Endothelial cell of umbilical vein (primary cell): ENCODE results near the gene RNF112. TPM values are rescaled to one million over a fixed set of nuclear protein-coding genes. Genes with fewer than 3 reads are reported as not detected.

Experiments
- BruUV-seq: library from RNA; stranded (reverse); fragments of 400-500 nt; replicated peaks from 2 replicates; lab custom pipeline; 2021; lab: Mats Ljungman, UMichigan
- CTCF ChIA-PET: fragments of 300-600, 350-600 bp; sonication (Branson Sonifier 250); formaldehyde crosslinking; loops from one replicate; lab custom pipeline; 2021; ENCODE audit warnings: antibody characterized with exemption, inconsistent platforms; lab: Charles Lee
- POLR2A ChIA-PET: fragments of 300-600, 350-600 bp; sonication (Branson Sonifier 250); formaldehyde crosslinking; loops from one replicate; lab custom pipeline; 2021; ENCODE audit warnings: antibody characterized with exemption, inconsistent platforms; lab: Charles Lee
- DNase-seq: peaks from one replicate; pipeline ENCODE4 v3.0.0-alpha.2; 2011; ENCODE audit warnings: low read depth, low spot score
- FAIRE-seq: peaks from 2 replicates; lab custom pipeline; 2011; peaks lifted over from hg19 to GRCh38; lab: Jason Lieb, UNC
- H2AFZ ChIP-seq: 2 replicates; pipeline ENCODE4 v1.6.0; 2012; ENCODE audit warnings: low read depth, low read length, control low read depth, inconsistent platforms
- H3K27ac ChIP-seq: 2 replicates; pipeline ENCODE4 v1.5.1; 2011; ENCODE audit warnings: low read depth, mild to moderate bottlenecking, control low read depth, low read length, moderate library complexity; ENCODE audit not compliant: insufficient read depth
- H3K27me3 ChIP-seq, 2 experiments: 2 replicates each; pipeline versions ENCODE4 v1.6.0 to v1.6.1; 2011; ENCODE audit warnings: low read length in 2 of 2, mixed read lengths in 1 of 2; ENCODE audit not compliant: control insufficient read depth in 2 of 2, insufficient read depth in 2 of 2
- H3K36me3 ChIP-seq, 2 experiments: 2 replicates in 1 of 2; 3 replicates in 1 of 2; pipeline ENCODE4 v1.5.1; 2011; ENCODE audit warnings: low read length in 2 of 2, mild to moderate bottlenecking in 1 of 2, moderate library complexity in 1 of 2; ENCODE audit not compliant: control insufficient read depth in 2 of 2, insufficient read depth in 2 of 2; ENCODE audit errors: extremely low read depth in 1 of 2
- H3K4me1 ChIP-seq: 3 replicates; pipeline ENCODE4 v1.5.1; 2011; ENCODE audit warnings: mild to moderate bottlenecking, low read length; ENCODE audit not compliant: control insufficient read depth, insufficient read depth; ENCODE audit errors: extremely low read depth
- H3K4me2 ChIP-seq: 2 replicates; pipeline ENCODE4 v1.6.1; 2011; ENCODE audit warnings: low read length, control low read depth, mixed read lengths; ENCODE audit not compliant: insufficient read depth
- H3K4me3 ChIP-seq, 3 experiments: fragments of 200-600 bp in 1 of 3; sonication (generic), shearing (Covaris generic) in 1 of 3; replicated peaks in 1 of 3; 2 replicates each; pipeline ENCODE4 v1.5.1; 2011 to 2016; ENCODE audit warnings: control low read depth in 3 of 3, low read length in 3 of 3, mild to moderate bottlenecking in 2 of 3, inconsistent platforms in 1 of 3, low read depth in 1 of 3, moderate library complexity in 1 of 3; ENCODE audit not compliant: insufficient read depth in 1 of 3
- H3K79me2 ChIP-seq: 2 replicates; pipeline ENCODE4 v1.6.0; 2012; ENCODE audit warnings: low read length, inconsistent platforms; ENCODE audit not compliant: control insufficient read depth, insufficient read depth
- H3K9ac ChIP-seq: replicated peaks from 2 replicates; pipeline ENCODE3; 2011; ENCODE audit warnings: low read length, control low read depth; ENCODE audit not compliant: insufficient read depth; ENCODE audit errors: extremely low read depth
- H3K9me1 ChIP-seq: replicated peaks from 3 replicates; pipeline ENCODE4 v1.6.0; 2011; ENCODE audit warnings: mild to moderate bottlenecking, low read length; ENCODE audit not compliant: control insufficient read depth, insufficient read depth; ENCODE audit errors: extremely low read depth
- H3K9me3 ChIP-seq: replicated peaks from 2 replicates; pipeline ENCODE4 v1.5.1; 2012; ENCODE audit warnings: low read length, inconsistent platforms; ENCODE audit not compliant: control insufficient read depth, insufficient read depth
- H4K20me1 ChIP-seq: replicated peaks from 2 replicates; pipeline ENCODE3; 2011; ENCODE audit warnings: mild to moderate bottlenecking, low read length; ENCODE audit not compliant: control insufficient read depth, insufficient read depth; ENCODE audit errors: extremely low read depth
- EZH2 ChIP-seq: IDR thresholded peaks from 2 replicates; pipeline ENCODE4 v1.6.1; 2012; ENCODE audit warnings: borderline replicate concordance, low read depth, mild to moderate bottlenecking, moderate library complexity, low read length, inconsistent platforms; ENCODE audit not compliant: severe bottlenecking
- FOS ChIP-seq: IDR thresholded peaks from 2 replicates; pipeline ENCODE4 v1.6.1; 2011; ENCODE audit warnings: mild to moderate bottlenecking, low read length, moderate library complexity, borderline replicate concordance; ENCODE audit not compliant: insufficient read depth
- GATA2 ChIP-seq: IDR thresholded peaks from 2 replicates; pipeline ENCODE4 v1.7.0; 2011; ENCODE audit warnings: low read depth, mild to moderate bottlenecking, moderate library complexity, mixed read lengths, low read length; ENCODE audit not compliant: insufficient read length, insufficient read depth
- JUN ChIP-seq: IDR thresholded peaks from 2 replicates; pipeline ENCODE4 v1.6.1; 2011; ENCODE audit warnings: borderline replicate concordance, low read depth; ENCODE audit not compliant: insufficient read length, insufficient read depth
- MYC ChIP-seq: IDR thresholded peaks from one replicate; pipeline ENCODE4 v1.6.1; 2011; ENCODE audit warnings: mild to moderate bottlenecking, low read depth, low read length
- POLR2A ChIP-seq: IDR thresholded peaks from 2 replicates; pipeline ENCODE4 v1.6.1; 2012; ENCODE audit warnings: low read depth, mild to moderate bottlenecking, control low read depth, low read length
- POLR2AphosphoS5 ChIP-seq: IDR thresholded peaks from 2 replicates; pipeline ENCODE4 v1.6.1; 2012; ENCODE audit warnings: low read depth, mild to moderate bottlenecking, control low read depth, low read length, moderate library complexity; ENCODE audit not compliant: insufficient read depth
- dilution Hi-C: fragments of 300-500 bp; cut with MboI; formaldehyde crosslinking; loops from one replicate; pipeline ENCODE4 v1.15.0; 2019; ENCODE audit warnings: low sequenced_read_pairs; ENCODE audit not compliant: extremely low pct_ligation_motif_present
- intact Hi-C: fragments of 100-400 bp; cut with micrococcal nuclease; formaldehyde crosslinking; loops from one replicate; pipeline ENCODE4 v1.10.0; 2022
- polyA plus RNA-seq, 4 experiments: library from polyadenylated mRNA; depleted of rRNA in 3 of 4; stranded (reverse) in 3 of 4; unstranded in 1 of 4; fragments of >200 nt; gene quantifications; 2 replicates each; pipeline versions ENCODE4 v1.2.1 to v1.2.3, GENCODE V29; 2011 to 2012; ENCODE audit warnings: missing spikeins in 1 of 4
- total RNA-seq: library from RNA; stranded (reverse); gene quantifications from 2 replicates; pipeline ENCODE4 v1.2.3, GENCODE V29; 2021
- TF ChIP-seq, protein P1 (sequence below), 2 donors: IDR thresholded peaks; 1 replicate in 1 of 2; 2 replicates in 1 of 2; pipeline ENCODE4 v1.5.1; 2011; ENCODE audit warnings: low read length in 2 of 2, mild to moderate bottlenecking in 2 of 2, moderate library complexity in 2 of 2, control low read depth in 1 of 2, inconsistent platforms in 1 of 2, low read depth in 1 of 2; ENCODE audit not compliant: insufficient read depth in 1 of 2; ENCODE audit errors: extremely low read depth in 1 of 2
- TF ChIP-seq, protein P2 (sequence below): IDR thresholded peaks from 2 replicates; pipeline ENCODE4 v1.6.1; 2011; ENCODE audit not compliant: insufficient read depth, insufficient read length

RNF112 gene
- total and polyA plus RNA-seq, 2 donors (not counting 3 experiments of a cell fraction or from before 2014, with no cell fraction given): 0.06 to 0.11 TPM

DNA sequence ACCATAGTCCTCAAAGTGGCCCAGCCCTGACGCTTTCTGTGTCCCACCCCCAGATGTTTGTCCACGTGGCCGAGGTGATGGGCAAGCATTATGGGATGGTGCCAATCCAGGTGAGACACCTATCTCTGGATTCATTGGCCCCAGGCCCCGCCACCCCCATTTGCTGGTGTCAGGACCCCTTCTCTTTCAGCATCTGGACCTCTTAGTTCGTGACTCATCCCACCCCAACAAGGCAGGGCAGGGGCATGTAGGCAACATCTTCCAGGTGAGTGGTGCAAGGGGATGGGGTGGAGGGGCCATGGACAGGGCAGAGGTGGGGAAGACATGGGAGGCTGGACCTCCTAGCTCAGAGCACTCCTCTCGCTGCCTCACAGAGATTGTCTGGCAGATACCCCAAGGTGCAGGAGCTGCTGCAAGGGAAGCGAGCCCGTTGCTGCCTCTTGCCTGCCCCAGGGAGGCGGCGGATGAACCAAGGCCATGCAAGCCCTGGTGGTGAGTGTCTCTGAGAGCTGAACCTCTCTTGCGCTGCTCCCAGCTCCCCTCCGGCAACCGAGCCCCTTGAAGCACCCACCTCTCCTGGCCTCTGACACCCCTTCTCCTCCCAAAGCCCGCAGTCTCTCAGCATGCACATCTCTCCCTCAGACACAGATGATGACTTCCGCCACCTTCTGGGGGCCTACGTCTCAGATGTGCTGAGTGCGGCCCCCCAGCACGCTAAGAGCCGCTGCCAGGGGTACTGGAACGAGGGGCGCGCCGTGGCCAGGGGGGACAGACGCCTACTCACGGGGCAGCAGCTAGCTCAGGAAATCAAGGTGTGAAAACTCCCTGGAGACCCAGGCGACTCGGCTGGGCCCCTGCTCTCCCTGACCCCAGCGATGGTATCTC is 3.6 kb downstream of the RNF112 start:
- Histone ChIP-seq H3K79me2 (no peaks in the 10 kb centered on the region), H3K4me1 (no peaks in the 10 kb centered on the region), H3K9ac (no peak overlapping the region), H3K27ac (no peak overlapping the region), H2AFZ (no peak overlapping the region), H3K4me2 (no peak overlapping the region), H3K9me3 (no peaks in the 10 kb centered on the region), H3K27me3 (peaks cover 4 to 7% of the 10 kb centered on the region in 2 experiments), H4K20me1 (no peaks in the 10 kb centered on the region), H3K36me3 (no peaks in the 10 kb centered on the region), H3K4me3 (no peak overlapping the region), H3K9me1 (no peaks in the 10 kb centered on the region)
- no peak for DNase-seq
- no TSS peak for BruUV-seq
- dilution Hi-C loops: no loop called here
- CTCF ChIA-PET: no interaction called here
- intact Hi-C loops: no loop called here
- FAIRE-seq: no peak
- POLR2A ChIA-PET: no interaction called here
- no peak for TF ChIP-seq GATA2
- TF ChIP-seq, protein P1, sequence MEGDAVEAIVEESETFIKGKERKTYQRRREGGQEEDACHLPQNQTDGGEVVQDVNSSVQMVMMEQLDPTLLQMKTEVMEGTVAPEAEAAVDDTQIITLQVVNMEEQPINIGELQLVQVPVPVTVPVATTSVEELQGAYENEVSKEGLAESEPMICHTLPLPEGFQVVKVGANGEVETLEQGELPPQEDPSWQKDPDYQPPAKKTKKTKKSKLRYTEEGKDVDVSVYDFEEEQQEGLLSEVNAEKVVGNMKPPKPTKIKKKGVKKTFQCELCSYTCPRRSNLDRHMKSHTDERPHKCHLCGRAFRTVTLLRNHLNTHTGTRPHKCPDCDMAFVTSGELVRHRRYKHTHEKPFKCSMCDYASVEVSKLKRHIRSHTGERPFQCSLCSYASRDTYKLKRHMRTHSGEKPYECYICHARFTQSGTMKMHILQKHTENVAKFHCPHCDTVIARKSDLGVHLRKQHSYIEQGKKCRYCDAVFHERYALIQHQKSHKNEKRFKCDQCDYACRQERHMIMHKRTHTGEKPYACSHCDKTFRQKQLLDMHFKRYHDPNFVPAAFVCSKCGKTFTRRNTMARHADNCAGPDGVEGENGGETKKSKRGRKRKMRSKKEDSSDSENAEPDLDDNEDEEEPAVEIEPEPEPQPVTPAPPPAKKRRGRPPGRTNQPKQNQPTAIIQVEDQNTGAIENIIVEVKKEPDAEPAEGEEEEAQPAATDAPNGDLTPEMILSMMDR (IDR thresholded peaks at IDR 0.05; ENCODE audit: extremely low read depth in 1 of 2, insufficient read depth in 1 of 2, low read depth in 1 of 2, low read length in 2 of 2): no peak
- no peak for TF ChIP-seq FOS
- TF ChIP-seq, protein P2, sequence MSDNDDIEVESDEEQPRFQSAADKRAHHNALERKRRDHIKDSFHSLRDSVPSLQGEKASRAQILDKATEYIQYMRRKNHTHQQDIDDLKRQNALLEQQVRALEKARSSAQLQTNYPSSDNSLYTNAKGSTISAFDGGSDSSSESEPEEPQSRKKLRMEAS: no peak
- no peak for TF ChIP-seq POLR2AphosphoS5
- TF ChIP-seq EZH2: no peak
- TF ChIP-seq MYC: no peak
- no peak for TF ChIP-seq POLR2A
- no peak for TF ChIP-seq JUN
